22Rv1 (cell line): ENCODE measurements around the gene CPD.

ENCODE experiments used
- CTCF ChIP-seq: fragments of 450-650 bp; IDR thresholded peaks from 2 replicates; pipeline ENCODE4 v1.5.1; 2017; ENCODE audit warnings: mild to moderate bottlenecking
- ZFX ChIP-seq: fragments of 450-650 bp; IDR thresholded peaks from 2 replicates; pipeline ENCODE4 v1.6.1; 2017; ENCODE audit warnings: antibody characterized with exemption, borderline replicate concordance

- TF ChIP-seq CTCF (no peak), ZFX (no peak)
These were observed 20.5 kb upstream of the CPD start for GRCh38 chr17:30358055-30358760.
